Vagina (tissue), 2 donors: ENCODE results near the gene CAPN13. TPM values are rescaled to one million over a fixed set of nuclear protein-coding genes. Genes with fewer than 3 reads are reported as not detected.

Experiments used
- DNase-seq, 2 donors: peaks; one replicate each; pipeline ENCODE4 v3.0.0-alpha.2; 2017; ENCODE audit errors: extremely low spot score in 2 of 2
- H3K27ac ChIP-seq: fragments of 200-600 bp; sonication (generic); one replicate; pipeline ENCODE4 v1.5.1; 2019
- H3K27me3 ChIP-seq: fragments of 200-600 bp; sonication (generic); one replicate; pipeline ENCODE4 v1.5.1; 2019
- H3K36me3 ChIP-seq, 2 donors: fragments of 200-600 bp; sonication (generic); one replicate each; pipeline ENCODE4 v1.5.1; 2017 to 2019
- H3K4me1 ChIP-seq: fragments of 200-600 bp; sonication (generic); one replicate; pipeline ENCODE4 v1.5.1; 2019
- H3K4me3 ChIP-seq, 2 donors: fragments of 200-600 bp; sonication (generic); 1 replicate in 1 of 2; 2 replicates in 1 of 2; pipeline ENCODE4 v1.5.1; 2016 to 2019
- H3K9me3 ChIP-seq: fragments of 200-600 bp; sonication (generic); one replicate; pipeline ENCODE4 v1.5.1; 2019
- CTCF ChIP-seq, 3 experiments: fragments of 450-650 bp in 2 of 3; fragments of 200-600 bp in 1 of 3; sonication (generic) in 1 of 3; IDR thresholded peaks; one replicate each; pipeline ENCODE4 v1.5.1; 2017 to 2019; ENCODE audit warnings: antibody characterized with exemption in 3 of 3, mild to moderate bottlenecking in 2 of 3, moderate library complexity in 2 of 3
- POLR2A ChIP-seq, 2 donors: fragments of 450-650 bp; IDR thresholded peaks; one replicate each; pipeline ENCODE4 v1.6.1; 2017; ENCODE audit warnings: antibody characterized with exemption in 2 of 2, mild to moderate bottlenecking in 2 of 2, moderate library complexity in 2 of 2
- POLR2AphosphoS5 ChIP-seq, 2 donors: sonication (generic); formaldehyde crosslinking; IDR thresholded peaks; one replicate each; pipeline ENCODE4 v1.9.0; 2017; ENCODE audit warnings: antibody characterized with exemption in 2 of 2, mild to moderate bottlenecking in 2 of 2, low read depth in 1 of 2; ENCODE audit not compliant: insufficient read depth in 1 of 2
- intact Hi-C: fragments of 100-400 bp; cut with DNase I; formaldehyde crosslinking; loops from one replicate; pipeline ENCODE4 v1.15.1; 2023
- total RNA-seq: library from RNA; depleted of rRNA; stranded (reverse); fragments of >200 nt; gene quantifications from one replicate; pipeline ENCODE4 v1.2.3, GENCODE V29; 2016

CAPN13 gene
- total RNA-seq, 1 donor from 2014 or later: not detected

GRCh38 chr2:30753630-30754029 lies 53.6 kb downstream of the CAPN13 start:
- no peaks in the 10 kb centered on the region for H3K36me3 ChIP-seq
- no peak for TF ChIP-seq POLR2A (IDR thresholded peaks at IDR 0.05)
- TF ChIP-seq POLR2AphosphoS5 (IDR thresholded peaks at IDR 0.05; ENCODE audit: insufficient read depth in 1 of 2, low read depth in 1 of 2): no peak
- no peak for TF ChIP-seq CTCF (IDR thresholded peaks at IDR 0.05)
- intact Hi-C loops: no loop called here
- no peaks in the 10 kb centered on the region for H3K27me3 ChIP-seq
- no peaks in the 10 kb centered on the region for H3K9me3 ChIP-seq
- no peak overlapping the region for H3K27ac ChIP-seq
- no peak overlapping the region for H3K4me3 ChIP-seq
- no peaks in the 10 kb centered on the region for H3K4me1 ChIP-seq
- no peak for DNase-seq

- intact Hi-C loops: no loop called here
- no peak for DNase-seq
- H3K4me1 ChIP-seq: no peaks in the 10 kb centered on the region
- no peaks in the 10 kb centered on the region for H3K9me3 ChIP-seq
- H3K4me3 ChIP-seq: no peak overlapping the region
- no peaks in the 10 kb centered on the region for H3K27me3 ChIP-seq
- no peak overlapping the region for H3K27ac ChIP-seq
- TF ChIP-seq POLR2A (IDR thresholded peaks at IDR 0.05) (no peak), CTCF (IDR thresholded peaks at IDR 0.05) (no peak), POLR2AphosphoS5 (IDR thresholded peaks at IDR 0.05; ENCODE audit: insufficient read depth in 1 of 2, low read depth in 1 of 2) (no peak)
- no peaks in the 10 kb centered on the region for H3K36me3 ChIP-seq
Measured at GRCh38 chr2:30752811-30753210, 54.4 kb downstream of the CAPN13 start.

- DNase-seq: no peak
- H3K27ac ChIP-seq: no peak overlapping the region
- H3K9me3 ChIP-seq: no peaks in the 10 kb centered on the region
- no peaks in the 10 kb centered on the region for H3K27me3 ChIP-seq
- H3K4me1 ChIP-seq: no peaks in the 10 kb centered on the region
- intact Hi-C loops: no loop called here
- TF ChIP-seq POLR2A (IDR thresholded peaks at IDR 0.05) (no peak), POLR2AphosphoS5 (IDR thresholded peaks at IDR 0.05; ENCODE audit: insufficient read depth in 1 of 2, low read depth in 1 of 2) (no peak), CTCF (IDR thresholded peaks at IDR 0.05) (no peak)
- no peaks in the 10 kb centered on the region for H3K36me3 ChIP-seq
- no peak overlapping the region for H3K4me3 ChIP-seq
Measured at GRCh38 chr2:30747206-30747605, 60.0 kb downstream of the CAPN13 start.

GRCh38 chr2:30744823-30745222 lies 62.4 kb downstream of the CAPN13 start:
- Histone ChIP-seq H3K9me3 (no peaks in the 10 kb centered on the region), H3K4me1 (no peaks in the 10 kb centered on the region), H3K4me3 (no peak overlapping the region), H3K36me3 (no peaks in the 10 kb centered on the region), H3K27me3 (no peaks in the 10 kb centered on the region), H3K27ac (no peak overlapping the region)
- intact Hi-C loops: no loop called here
- no peak for DNase-seq
- no peak for TF ChIP-seq POLR2AphosphoS5 (IDR thresholded peaks at IDR 0.05; ENCODE audit: insufficient read depth in 1 of 2, low read depth in 1 of 2)
- TF ChIP-seq CTCF (IDR thresholded peaks at IDR 0.05): no peak
- TF ChIP-seq POLR2A (IDR thresholded peaks at IDR 0.05): no peak

GRCh38 chr2:30741576-30741975 lies 65.7 kb downstream of the CAPN13 start:
- intact Hi-C loops: no loop called here
- DNase-seq: no peak
- H3K9me3 ChIP-seq: no peaks in the 10 kb centered on the region
- H3K27me3 ChIP-seq: no peaks in the 10 kb centered on the region
- no peak overlapping the region for H3K27ac ChIP-seq
- H3K4me1 ChIP-seq: no peaks in the 10 kb centered on the region
- no peak for TF ChIP-seq POLR2A (IDR thresholded peaks at IDR 0.05)
- TF ChIP-seq POLR2AphosphoS5 (IDR thresholded peaks at IDR 0.05; ENCODE audit: insufficient read depth in 1 of 2, low read depth in 1 of 2): no peak
- TF ChIP-seq CTCF (IDR thresholded peaks at IDR 0.05): no peak
- no peak overlapping the region for H3K4me3 ChIP-seq
- no peaks in the 10 kb centered on the region for H3K36me3 ChIP-seq
